ENCODE results near the gene TERB2. TPM values are rescaled to one million over a fixed set of nuclear protein-coding genes. Genes with fewer than 3 reads are reported as not detected.
"Not testable (repeated sequence)": the region's sequence is repeated elsewhere in the genome, so short reads cannot be mapped to it uniquely, and the experiment has no call there.

Gene TERB2
- total and polyA plus RNA-seq, 8 donors, result not detected

DNA sequence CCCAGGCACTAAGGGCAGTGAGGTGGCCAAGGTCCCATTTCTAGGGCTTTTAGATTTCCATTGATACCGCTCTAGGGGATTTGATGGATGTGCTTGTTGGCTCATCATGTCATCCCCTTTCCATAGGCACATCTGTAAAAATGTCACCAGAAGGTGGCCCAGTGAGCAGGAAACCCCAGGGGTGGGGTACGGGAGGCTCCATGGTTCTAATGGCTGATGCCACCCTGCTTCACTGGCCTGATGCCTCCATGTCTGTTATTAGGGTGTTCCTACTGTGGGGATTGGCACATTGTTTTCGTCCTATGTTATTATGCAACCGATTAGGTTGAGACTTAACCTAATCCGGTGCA is 32.4 kb downstream of the TERB2 start:
- intact Hi-C loops (cut with DNase I), result not testable (repeated sequence)

DNA sequence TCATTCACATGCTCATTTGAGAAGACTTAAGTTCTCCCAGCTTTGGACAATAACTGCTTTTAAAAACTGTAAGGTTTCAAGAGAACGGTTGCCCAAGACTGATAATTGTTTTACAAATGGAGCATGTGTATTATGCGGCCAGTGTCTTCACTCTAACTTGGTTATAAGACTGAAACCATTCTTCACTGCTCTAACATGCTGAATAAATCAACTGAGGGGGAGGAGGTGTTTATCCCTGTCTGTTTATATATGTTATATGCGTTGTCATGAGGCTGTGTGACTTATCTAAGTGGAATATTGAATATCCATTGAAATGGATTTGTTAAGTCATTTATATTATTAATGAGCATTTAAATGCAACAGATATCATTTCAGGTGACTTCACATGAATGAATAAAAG is 41.1 kb downstream of the TERB2 start:
- H3K27me3 ChIP-seq; H3K4me3 ChIP-seq; H3K4me1 ChIP-seq; H3K9me3 ChIP-seq; intact Hi-C loops (cut with DNase I); FAIRE-seq; H3K36me3 ChIP-seq; DNase-seq; H3K27ac ChIP-seq; ATAC-seq: not testable (repeated sequence)
- 53 to 54% methylated on average over 3 of the region's 3 CpGs for WGBS, 2 donors

More for the DNA sequence above, 32.4 kb downstream of the TERB2 start:
- H3K27ac ChIP-seq, H3K4me3 ChIP-seq, H3K27me3 ChIP-seq, H3K4me1 ChIP-seq, H3K36me3 ChIP-seq, H3K9me3 ChIP-seq, FAIRE-seq, DNase-seq, ATAC-seq: not testable (repeated sequence)
- 85 to 94% methylated on average over 3 to 4 of the region's 5 CpGs for WGBS, 2 donors

DNA sequence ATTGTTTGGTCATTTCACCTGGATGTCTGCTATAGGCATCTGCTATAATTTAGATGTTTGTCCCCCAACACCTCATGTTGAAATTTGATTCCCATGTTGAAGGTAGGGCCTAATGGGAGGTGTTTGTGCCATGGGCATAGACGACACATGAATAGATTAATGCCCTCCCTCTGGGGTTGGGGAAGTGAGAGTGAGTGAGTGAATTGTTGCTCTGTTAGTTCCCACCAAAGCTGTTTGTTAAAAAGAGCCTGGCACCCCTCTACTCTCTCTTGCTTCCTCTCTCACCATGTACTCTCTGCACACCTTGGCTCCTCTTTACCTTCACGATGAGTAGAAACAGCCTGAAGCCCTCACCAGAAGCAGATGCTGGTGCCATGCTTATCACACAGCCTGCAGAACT is 42.6 kb downstream of the TERB2 start:
- TF ChIP-seq, protein P1, sequence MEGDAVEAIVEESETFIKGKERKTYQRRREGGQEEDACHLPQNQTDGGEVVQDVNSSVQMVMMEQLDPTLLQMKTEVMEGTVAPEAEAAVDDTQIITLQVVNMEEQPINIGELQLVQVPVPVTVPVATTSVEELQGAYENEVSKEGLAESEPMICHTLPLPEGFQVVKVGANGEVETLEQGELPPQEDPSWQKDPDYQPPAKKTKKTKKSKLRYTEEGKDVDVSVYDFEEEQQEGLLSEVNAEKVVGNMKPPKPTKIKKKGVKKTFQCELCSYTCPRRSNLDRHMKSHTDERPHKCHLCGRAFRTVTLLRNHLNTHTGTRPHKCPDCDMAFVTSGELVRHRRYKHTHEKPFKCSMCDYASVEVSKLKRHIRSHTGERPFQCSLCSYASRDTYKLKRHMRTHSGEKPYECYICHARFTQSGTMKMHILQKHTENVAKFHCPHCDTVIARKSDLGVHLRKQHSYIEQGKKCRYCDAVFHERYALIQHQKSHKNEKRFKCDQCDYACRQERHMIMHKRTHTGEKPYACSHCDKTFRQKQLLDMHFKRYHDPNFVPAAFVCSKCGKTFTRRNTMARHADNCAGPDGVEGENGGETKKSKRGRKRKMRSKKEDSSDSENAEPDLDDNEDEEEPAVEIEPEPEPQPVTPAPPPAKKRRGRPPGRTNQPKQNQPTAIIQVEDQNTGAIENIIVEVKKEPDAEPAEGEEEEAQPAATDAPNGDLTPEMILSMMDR (IDR thresholded peaks at IDR 0.05), result no peak
- intact Hi-C loops (cut with DNase I), result no loop called here
- FAIRE-seq (no peak), ATAC-seq (no peak), DNase-seq (no peak)
- WGBS, 2 donors, result 83 to 87% methylated on average over 2 of the region's 2 CpGs
- H3K27me3 ChIP-seq, result no peaks in the 10 kb centered on the region
- no peak overlapping the region for H3K27ac ChIP-seq
- H3K36me3 ChIP-seq, result no peaks in the 10 kb centered on the region
- H3K4me3 ChIP-seq, result no peak overlapping the region
- H3K9me3 ChIP-seq, result no peaks in the 10 kb centered on the region
- no peaks in the 10 kb centered on the region for H3K4me1 ChIP-seq

DNA sequence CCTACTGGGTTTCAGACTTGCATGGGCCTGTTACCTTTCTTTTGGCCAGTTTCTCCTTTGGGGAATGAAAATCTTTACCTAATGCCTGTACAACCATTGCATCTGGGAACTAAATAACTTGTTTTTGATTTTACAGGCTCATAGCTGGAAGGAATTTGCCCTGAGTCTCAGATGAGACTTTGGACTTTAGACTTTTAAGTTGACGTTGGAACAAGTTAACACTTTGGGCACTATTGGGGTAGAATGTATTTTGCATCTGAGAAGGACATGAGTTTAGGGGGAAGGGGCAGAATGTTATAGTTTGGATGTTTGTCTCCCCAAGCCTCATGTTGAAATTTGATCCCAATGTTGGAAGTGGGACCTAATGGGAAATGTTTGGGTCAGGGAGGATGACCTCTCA is 44.7 kb downstream of the TERB2 start:
- DNase-seq, result not testable (repeated sequence)

DNA sequence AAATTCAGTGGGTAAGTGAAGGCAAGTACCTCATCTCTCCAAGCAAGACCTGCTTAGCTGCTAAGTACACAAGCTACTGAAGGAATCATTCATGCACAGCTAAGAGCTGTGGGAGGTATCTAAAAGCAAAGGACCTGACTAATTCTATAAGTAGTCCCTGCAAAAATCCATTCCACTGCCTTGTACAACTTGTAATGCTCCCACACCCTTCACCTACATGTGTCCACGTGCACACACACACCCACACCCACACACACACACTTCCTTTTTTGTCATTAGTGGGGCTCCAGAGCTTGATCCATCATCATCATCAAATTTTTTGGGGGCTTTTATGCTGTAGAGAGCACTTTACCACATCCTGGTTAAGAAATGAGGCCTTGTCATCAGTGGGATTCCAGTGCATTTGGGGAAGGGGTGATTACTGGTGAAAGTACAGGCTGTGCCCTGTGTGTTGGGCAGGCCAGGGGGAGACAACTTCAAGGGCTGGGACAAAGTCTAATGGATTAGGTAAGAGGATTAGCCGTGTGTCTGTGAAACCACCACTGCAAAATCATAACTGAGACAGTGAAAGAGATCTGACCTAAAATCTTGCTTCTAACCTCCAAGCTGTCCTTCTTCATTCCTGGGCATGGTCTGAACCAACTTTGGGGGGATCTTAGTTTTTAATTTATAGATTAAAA is 47.4 kb downstream of the TERB2 start:
- H3K27ac ChIP-seq; intact Hi-C loops (cut with DNase I); DNase-seq; H3K9me3 ChIP-seq; H3K4me3 ChIP-seq; ATAC-seq; FAIRE-seq; H3K27me3 ChIP-seq; H3K36me3 ChIP-seq; H3K4me1 ChIP-seq: not testable (repeated sequence)
- 69 to 80% methylated on average over 2 of the region's 2 CpGs for WGBS, 2 donors

More for the DNA sequence above, 44.7 kb downstream of the TERB2 start:
- H3K4me1 ChIP-seq; H3K9me3 ChIP-seq; H3K27ac ChIP-seq; intact Hi-C loops (cut with DNase I); H3K36me3 ChIP-seq; ATAC-seq; FAIRE-seq; H3K27me3 ChIP-seq; H3K4me3 ChIP-seq: not testable (repeated sequence)
- 9 to 18% methylated on average over 1 of the region's 1 CpG for WGBS, 2 donors

DNA sequence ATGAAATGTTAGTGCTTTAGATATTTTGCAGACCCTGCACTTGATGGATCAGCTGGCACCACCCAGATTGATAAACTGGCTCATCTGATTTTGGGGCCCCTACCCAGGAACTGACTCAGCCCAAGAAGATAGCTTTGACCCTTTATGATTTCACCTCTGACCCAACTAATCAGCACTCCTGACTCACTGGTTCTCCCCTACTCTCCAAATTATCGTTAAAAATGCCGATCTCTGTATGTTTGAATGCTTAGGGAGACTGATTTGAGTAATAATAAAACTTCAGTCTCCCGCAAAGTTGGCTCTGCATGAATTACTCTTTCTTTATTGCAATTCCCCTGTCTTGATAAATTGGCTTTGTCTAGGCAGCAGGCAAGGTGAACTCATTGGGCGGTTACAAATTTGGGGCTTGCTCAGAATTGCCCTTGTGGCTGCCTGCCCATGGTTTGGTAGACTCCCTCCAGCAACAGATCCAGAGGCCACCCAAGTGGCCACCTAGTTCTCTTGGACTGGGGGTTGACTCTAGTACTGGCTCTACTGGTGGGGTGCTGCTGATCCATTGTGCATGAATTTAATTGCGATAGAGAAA is 48.2 kb downstream of the TERB2 start:
- WGBS, 2 donors, result 87 to 89% methylated on average over 5 of the region's 5 CpGs
- peak in 1 of 4 donors; percentile 64 for ATAC-seq
- H3K4me3 ChIP-seq; FAIRE-seq; intact Hi-C loops (cut with DNase I); H3K9me3 ChIP-seq; DNase-seq; H3K4me1 ChIP-seq; H3K36me3 ChIP-seq; H3K27me3 ChIP-seq; H3K27ac ChIP-seq: not testable (repeated sequence)

DNA sequence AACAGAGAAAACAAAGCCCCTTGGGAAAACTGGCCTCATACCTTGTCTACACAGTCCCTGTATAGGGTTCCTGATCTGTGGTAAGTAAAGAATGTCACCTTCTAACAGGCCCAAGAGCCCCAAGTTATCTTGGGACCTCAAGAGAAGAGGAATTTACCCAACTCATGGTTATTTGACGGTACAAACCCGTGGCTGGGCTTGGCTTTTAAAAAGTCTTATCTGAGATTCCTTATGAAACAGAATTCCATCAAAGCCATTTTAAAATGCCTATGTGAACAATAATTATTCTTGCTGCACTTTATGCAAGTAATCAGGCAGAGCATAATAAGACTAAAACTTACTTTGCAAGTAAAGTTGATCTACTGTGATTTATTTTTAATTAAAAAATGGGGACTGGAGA is 52.6 kb downstream of the TERB2 start:
- no peak for ATAC-seq
- H3K27me3 ChIP-seq, result no peaks in the 10 kb centered on the region
- no peak for FAIRE-seq
- H3K27ac ChIP-seq, result no peak overlapping the region
- intact Hi-C loops (cut with DNase I), result no loop called here
- 45 to 53% methylated on average over 2 of the region's 2 CpGs for WGBS, 2 donors
- no peaks in the 10 kb centered on the region for H3K9me3 ChIP-seq
- H3K36me3 ChIP-seq, result no peaks in the 10 kb centered on the region
- TF ChIP-seq, protein P1 (IDR thresholded peaks at IDR 0.05), result no peak
- no peaks in the 10 kb centered on the region for H3K4me1 ChIP-seq
- no peak overlapping the region for H3K4me3 ChIP-seq
- DNase-seq, result no peak

DNA sequence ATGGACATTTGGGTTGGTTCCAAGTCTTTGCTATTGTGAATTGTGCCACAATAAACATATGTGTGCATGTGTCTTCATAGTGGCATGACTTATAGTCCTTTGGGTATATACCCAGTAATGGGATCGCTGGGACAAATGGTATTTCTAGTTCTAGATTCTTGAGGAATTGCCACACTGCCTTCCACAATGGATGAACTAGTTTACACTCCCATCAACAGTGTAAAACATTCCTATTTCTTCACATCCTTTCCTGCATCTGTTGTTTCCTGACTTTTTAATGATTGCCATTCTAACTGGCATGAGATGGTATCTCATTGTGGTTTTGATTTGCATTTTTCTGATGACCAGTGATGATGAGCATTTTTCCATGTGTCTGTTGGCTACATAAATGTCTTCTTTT is 58.6 kb downstream of the TERB2 start:
- H3K27ac ChIP-seq; H3K36me3 ChIP-seq; H3K4me1 ChIP-seq; DNase-seq; H3K4me3 ChIP-seq; intact Hi-C loops (cut with DNase I); FAIRE-seq; H3K9me3 ChIP-seq; H3K27me3 ChIP-seq; ATAC-seq: not testable (repeated sequence)
- 88 to 91% methylated on average over 1 of the region's 1 CpG for WGBS, 2 donors

DNA sequence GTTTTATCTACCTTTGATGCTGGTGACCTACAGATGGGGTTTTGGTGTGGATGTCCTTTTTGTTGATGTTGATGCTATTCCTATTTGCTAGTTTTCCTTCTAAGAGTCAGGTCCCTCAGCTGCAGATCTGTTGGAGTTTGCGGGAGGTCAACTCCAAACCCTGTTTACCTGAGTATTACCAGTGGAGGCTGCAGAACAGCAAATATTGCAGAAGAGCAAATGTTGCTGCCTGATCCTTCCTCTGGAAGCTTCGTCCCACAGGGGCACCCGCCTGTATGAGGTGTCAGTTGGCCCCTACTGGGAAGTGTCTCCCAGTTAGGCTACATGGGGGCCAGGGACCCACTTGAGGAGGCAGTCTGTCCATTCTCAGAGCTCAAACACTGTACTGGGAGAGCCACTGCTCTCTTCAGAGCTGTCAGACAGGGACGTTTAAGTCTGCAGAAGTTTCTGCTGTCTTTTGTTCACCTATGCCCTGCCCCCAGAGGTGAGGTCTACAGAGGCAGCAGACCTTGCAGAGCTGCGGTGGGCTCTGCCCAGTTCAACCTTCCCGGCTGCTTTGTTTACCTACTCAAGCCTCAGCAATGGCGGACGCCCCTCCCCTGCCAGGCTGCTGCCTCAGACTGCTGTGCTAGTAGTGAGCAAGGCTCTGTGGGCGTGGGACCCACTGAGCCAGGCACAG is 63.9 kb downstream of the TERB2 start:
- H3K27ac ChIP-seq; H3K9me3 ChIP-seq; H3K27me3 ChIP-seq; FAIRE-seq; H3K4me1 ChIP-seq; H3K4me3 ChIP-seq; ATAC-seq; intact Hi-C loops (cut with DNase I); H3K36me3 ChIP-seq: not testable (repeated sequence)
- 69 to 79% methylated on average over 9 of the region's 9 CpGs for WGBS, 2 donors
- DNase-seq, result peak in 1 of 6 donors; percentile 45

DNA sequence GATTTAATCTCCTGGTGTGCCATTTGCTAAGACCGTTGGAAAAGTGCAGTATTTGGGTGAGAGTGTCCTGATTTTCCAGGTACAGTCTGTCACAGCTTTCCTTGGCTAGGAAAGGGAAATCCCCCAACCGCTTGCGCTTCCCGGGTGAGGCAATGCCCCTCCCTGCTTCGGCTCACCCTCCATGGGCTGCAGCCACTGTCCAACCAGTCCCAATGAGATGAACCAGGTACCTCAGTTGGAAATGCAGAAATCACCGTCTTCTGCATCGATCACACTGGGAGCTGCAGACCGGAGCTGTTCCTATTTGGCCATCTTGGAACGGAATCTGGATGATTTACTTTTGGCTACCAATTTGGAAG is 64.4 kb downstream of the TERB2 start:
- 94% methylated on average over 9 of the region's 9 CpGs for WGBS, 2 donors
- DNase-seq; H3K4me1 ChIP-seq; H3K36me3 ChIP-seq; H3K27ac ChIP-seq; H3K27me3 ChIP-seq; H3K4me3 ChIP-seq; intact Hi-C loops (cut with DNase I); ATAC-seq; FAIRE-seq; H3K9me3 ChIP-seq: not testable (repeated sequence)
